SK-N-SH (cell line): Measurements from ENCODE around the gene AFF1.

Source experiments
- JUND ChIP-seq: IDR thresholded peaks from 2 replicates; pipeline ENCODE4 v1.4.0; 2012
- MXI1 ChIP-seq: IDR thresholded peaks from 2 replicates; pipeline ENCODE4 v1.6.1; 2012; ENCODE audit warnings: mild to moderate bottlenecking, low read depth, low read length, improper control_type of control experiment
- SMC3 ChIP-seq: IDR thresholded peaks from 2 replicates; pipeline ENCODE4 v1.6.1; 2012; ENCODE audit warnings: low read depth, low read length, improper control_type of control experiment
- TF ChIP-seq, protein P1 (sequence below): fragments of 200-600 bp; sonication (generic); IDR thresholded peaks from 2 replicates; pipeline ENCODE4 v1.6.1; 2017; ENCODE audit warnings: antibody characterized with exemption, mild to moderate bottlenecking, moderate library complexity
- TF ChIP-seq, protein P2 (sequence below): IDR thresholded peaks from 2 replicates; pipeline ENCODE4 v1.6.1; 2012; ENCODE audit warnings: mild to moderate bottlenecking, low read depth, low read length, moderate library complexity
- TF ChIP-seq, protein P3 (sequence below): IDR thresholded peaks from 2 replicates; pipeline ENCODE4 v1.4.0; 2012; ENCODE audit warnings: low read depth

DNA sequence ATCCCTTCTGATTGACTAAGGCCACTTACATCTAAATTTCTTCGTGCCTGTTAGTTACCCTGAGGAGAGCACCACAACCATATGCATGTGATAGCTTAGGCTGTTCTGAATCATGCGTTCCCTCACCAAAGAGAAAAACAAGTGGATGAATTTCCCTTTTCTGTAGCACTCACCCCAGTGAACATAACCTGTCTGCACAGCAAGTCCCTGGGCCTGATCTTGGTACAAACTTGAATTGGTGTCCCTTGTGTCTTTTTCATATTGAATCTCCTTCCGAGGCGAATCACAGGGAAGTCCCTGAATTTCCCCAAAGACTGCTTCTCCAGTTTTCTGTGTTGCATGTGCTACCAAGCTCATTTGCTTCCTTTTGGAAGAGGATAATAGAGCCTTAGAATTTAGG, 185.2 kb downstream of the AFF1 start:
- TF ChIP-seq, protein P1, sequence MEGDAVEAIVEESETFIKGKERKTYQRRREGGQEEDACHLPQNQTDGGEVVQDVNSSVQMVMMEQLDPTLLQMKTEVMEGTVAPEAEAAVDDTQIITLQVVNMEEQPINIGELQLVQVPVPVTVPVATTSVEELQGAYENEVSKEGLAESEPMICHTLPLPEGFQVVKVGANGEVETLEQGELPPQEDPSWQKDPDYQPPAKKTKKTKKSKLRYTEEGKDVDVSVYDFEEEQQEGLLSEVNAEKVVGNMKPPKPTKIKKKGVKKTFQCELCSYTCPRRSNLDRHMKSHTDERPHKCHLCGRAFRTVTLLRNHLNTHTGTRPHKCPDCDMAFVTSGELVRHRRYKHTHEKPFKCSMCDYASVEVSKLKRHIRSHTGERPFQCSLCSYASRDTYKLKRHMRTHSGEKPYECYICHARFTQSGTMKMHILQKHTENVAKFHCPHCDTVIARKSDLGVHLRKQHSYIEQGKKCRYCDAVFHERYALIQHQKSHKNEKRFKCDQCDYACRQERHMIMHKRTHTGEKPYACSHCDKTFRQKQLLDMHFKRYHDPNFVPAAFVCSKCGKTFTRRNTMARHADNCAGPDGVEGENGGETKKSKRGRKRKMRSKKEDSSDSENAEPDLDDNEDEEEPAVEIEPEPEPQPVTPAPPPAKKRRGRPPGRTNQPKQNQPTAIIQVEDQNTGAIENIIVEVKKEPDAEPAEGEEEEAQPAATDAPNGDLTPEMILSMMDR, result no peak
- TF ChIP-seq MXI1 (no peak), SMC3 (no peak), JUND (no peak)
- TF ChIP-seq, protein P2, sequence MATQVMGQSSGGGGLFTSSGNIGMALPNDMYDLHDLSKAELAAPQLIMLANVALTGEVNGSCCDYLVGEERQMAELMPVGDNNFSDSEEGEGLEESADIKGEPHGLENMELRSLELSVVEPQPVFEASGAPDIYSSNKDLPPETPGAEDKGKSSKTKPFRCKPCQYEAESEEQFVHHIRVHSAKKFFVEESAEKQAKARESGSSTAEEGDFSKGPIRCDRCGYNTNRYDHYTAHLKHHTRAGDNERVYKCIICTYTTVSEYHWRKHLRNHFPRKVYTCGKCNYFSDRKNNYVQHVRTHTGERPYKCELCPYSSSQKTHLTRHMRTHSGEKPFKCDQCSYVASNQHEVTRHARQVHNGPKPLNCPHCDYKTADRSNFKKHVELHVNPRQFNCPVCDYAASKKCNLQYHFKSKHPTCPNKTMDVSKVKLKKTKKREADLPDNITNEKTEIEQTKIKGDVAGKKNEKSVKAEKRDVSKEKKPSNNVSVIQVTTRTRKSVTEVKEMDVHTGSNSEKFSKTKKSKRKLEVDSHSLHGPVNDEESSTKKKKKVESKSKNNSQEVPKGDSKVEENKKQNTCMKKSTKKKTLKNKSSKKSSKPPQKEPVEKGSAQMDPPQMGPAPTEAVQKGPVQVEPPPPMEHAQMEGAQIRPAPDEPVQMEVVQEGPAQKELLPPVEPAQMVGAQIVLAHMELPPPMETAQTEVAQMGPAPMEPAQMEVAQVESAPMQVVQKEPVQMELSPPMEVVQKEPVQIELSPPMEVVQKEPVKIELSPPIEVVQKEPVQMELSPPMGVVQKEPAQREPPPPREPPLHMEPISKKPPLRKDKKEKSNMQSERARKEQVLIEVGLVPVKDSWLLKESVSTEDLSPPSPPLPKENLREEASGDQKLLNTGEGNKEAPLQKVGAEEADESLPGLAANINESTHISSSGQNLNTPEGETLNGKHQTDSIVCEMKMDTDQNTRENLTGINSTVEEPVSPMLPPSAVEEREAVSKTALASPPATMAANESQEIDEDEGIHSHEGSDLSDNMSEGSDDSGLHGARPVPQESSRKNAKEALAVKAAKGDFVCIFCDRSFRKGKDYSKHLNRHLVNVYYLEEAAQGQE, result no peak
- TF ChIP-seq, protein P3, sequence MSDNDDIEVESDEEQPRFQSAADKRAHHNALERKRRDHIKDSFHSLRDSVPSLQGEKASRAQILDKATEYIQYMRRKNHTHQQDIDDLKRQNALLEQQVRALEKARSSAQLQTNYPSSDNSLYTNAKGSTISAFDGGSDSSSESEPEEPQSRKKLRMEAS, result no peak
